Body of pancreas (tissue), 4 donors: ENCODE results near the gene ZBTB16.

Source experiments
- POLR2A ChIP-seq, 3 donors: fragments of 450-650 bp; IDR thresholded peaks; one replicate each; pipeline ENCODE4 v1.6.1; 2016; ENCODE audit warnings: antibody characterized with exemption in 3 of 3, mild to moderate bottlenecking in 2 of 3
- TF ChIP-seq, protein P1 (sequence below), 7 experiments: fragments of 450-650 bp in 4 of 7; fragments of 200-600 bp in 3 of 7; sonication (generic) in 3 of 7; IDR thresholded peaks; one replicate each; pipeline ENCODE4 v1.5.1; 2016 to 2019; ENCODE audit warnings: antibody characterized with exemption in 7 of 7

DNA sequence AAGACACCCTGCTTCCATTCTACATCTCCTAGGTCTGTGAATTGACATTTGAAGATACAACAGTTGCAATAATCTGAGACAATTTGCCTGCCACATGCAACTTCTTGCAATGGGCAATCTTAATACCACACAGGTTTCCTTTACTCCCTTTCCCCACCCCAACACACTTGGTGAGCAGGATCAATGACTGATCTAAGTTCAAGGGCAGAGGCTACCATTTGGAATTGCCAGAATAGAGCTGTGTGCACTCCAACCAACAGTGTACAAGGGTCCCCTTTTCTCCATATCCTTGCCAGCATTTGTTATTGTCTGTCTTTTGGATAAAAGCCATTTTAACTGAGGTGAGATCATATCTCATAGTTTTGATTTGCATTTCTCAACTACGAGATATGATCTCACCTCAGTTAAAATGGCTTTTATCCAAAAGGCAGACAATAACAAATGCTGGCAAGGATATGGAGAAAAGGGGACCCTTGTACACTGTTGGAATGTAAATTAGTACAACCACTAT is 233.7 kb downstream of the ZBTB16 start:
- TF ChIP-seq, protein P1, sequence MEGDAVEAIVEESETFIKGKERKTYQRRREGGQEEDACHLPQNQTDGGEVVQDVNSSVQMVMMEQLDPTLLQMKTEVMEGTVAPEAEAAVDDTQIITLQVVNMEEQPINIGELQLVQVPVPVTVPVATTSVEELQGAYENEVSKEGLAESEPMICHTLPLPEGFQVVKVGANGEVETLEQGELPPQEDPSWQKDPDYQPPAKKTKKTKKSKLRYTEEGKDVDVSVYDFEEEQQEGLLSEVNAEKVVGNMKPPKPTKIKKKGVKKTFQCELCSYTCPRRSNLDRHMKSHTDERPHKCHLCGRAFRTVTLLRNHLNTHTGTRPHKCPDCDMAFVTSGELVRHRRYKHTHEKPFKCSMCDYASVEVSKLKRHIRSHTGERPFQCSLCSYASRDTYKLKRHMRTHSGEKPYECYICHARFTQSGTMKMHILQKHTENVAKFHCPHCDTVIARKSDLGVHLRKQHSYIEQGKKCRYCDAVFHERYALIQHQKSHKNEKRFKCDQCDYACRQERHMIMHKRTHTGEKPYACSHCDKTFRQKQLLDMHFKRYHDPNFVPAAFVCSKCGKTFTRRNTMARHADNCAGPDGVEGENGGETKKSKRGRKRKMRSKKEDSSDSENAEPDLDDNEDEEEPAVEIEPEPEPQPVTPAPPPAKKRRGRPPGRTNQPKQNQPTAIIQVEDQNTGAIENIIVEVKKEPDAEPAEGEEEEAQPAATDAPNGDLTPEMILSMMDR (IDR thresholded peaks at IDR 0.05), result no peak
- TF ChIP-seq POLR2A (IDR thresholded peaks at IDR 0.05), result no peak
